ENCODE results near the gene IARS1.

The IARS1 gene

DNA sequence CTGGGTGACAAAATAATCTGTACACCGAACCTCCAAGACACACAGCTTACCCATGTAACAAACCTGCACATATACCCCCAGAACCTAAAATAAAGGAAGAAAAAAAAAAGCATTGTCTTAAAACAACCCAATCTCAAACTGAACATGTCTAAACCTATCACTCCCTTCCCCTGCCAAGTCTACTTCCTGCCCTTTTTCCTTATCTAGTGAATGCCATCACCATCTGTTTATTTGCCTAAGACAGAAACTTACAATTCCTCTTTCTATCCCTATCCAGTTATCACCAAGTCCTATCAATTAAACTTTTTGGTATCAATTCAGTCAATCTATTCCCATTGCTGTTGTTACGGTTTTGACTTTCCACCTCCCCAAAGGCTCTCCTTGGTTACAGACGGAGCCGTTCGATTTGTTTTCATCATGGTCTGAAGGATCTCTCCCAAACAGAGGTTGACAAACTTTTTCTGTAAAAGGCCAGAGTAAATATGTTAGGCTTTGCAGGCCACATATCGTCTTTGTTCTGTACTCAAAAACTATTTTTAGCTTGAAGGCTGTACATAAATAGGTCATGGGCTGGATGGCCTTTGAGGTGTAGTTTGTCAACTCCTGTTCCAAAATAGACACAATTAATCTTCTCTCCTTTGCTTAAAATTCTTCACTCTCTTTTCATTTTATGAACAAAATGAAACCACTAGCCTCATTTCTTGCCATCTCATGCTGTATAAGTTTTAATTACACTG, 19.6 kb upstream of the IARS1 start:
- TF ChIP-seq ZNF274 (IDR thresholded peaks at IDR 0.05; ENCODE audit: low read depth, low read length) (no peak), YY1 (IDR thresholded peaks at IDR 0.05; ENCODE audit: insufficient read depth, insufficient read length) (no peak), SUZ12 (IDR thresholded peaks at IDR 0.05; ENCODE audit: extremely low read depth, insufficient read depth, insufficient read length) (no peak)
- Histone ChIP-seq H3K9ac (ENCODE audit: insufficient read length, low read depth) (no peak overlapping the region), H3K36me3 (ENCODE audit: insufficient read depth, insufficient read length, low read length) (peaks cover 83% of the 10 kb centered on the region), H3K4me1 (ENCODE audit: insufficient read depth, insufficient read length) (no peaks in the 10 kb centered on the region), H3K9me3 (ENCODE audit: insufficient read depth, low read length) (no peaks in the 10 kb centered on the region), H3K4me3 (ENCODE audit: insufficient read length, low read depth) (no peak overlapping the region), H3K27me3 (ENCODE audit: insufficient read depth, insufficient read length) (no peaks in the 10 kb centered on the region)
- no peak for DNase-seq (ENCODE audit: low read depth, low spot score)

- H3K4me3 ChIP-seq (ENCODE audit: insufficient read length, low read depth): no peak overlapping the region
- TF ChIP-seq ZNF274 (IDR thresholded peaks at IDR 0.05; ENCODE audit: low read depth, low read length) (no peak), SUZ12 (IDR thresholded peaks at IDR 0.05; ENCODE audit: extremely low read depth, insufficient read depth, insufficient read length) (no peak), YY1 (IDR thresholded peaks at IDR 0.05; ENCODE audit: insufficient read depth, insufficient read length) (no peak)
- H3K9me3 ChIP-seq (ENCODE audit: insufficient read depth, low read length): no peaks in the 10 kb centered on the region
- H3K9ac ChIP-seq (ENCODE audit: insufficient read length, low read depth): no peak overlapping the region
- H3K27me3 ChIP-seq (ENCODE audit: insufficient read depth, insufficient read length): no peaks in the 10 kb centered on the region
- no peaks in the 10 kb centered on the region for H3K4me1 ChIP-seq (ENCODE audit: insufficient read depth, insufficient read length)
- no peak for DNase-seq (ENCODE audit: low read depth, low spot score)
- peaks cover 84% of the 10 kb centered on the region for H3K36me3 ChIP-seq (ENCODE audit: insufficient read depth, insufficient read length, low read length)
These were observed 17.1 kb upstream of the IARS1 start for GRCh38 chr9:92310562-92310961.

DNA sequence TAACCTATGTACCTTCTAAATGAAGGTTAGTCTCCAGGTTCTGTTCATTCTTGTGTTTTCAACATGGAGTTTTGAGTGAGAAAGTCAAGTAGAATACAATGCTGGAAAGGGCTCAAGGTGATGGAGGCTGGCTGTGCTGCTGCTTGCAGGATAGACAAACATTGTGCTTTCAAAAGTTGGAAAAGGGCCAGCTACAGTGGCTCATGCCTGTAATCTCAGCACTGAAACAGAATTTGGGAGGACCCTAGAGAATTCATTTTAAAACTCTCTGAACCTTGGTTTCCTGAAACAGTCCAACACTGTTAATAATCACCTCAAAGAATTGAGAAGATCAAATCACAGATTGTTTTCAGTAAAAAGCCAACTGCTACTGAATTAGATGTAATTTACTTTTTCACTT, 15.4 kb upstream of the IARS1 start:
- Histone ChIP-seq H3K4me1 (ENCODE audit: insufficient read depth, insufficient read length) (no peaks in the 10 kb centered on the region), H3K4me3 (ENCODE audit: insufficient read length, low read depth) (no peak overlapping the region), H3K27me3 (ENCODE audit: insufficient read depth, insufficient read length) (no peaks in the 10 kb centered on the region), H3K9ac (ENCODE audit: insufficient read length, low read depth) (no peak overlapping the region), H3K9me3 (ENCODE audit: insufficient read depth, low read length) (no peaks in the 10 kb centered on the region), H3K36me3 (ENCODE audit: insufficient read depth, insufficient read length, low read length) (peaks cover 86% of the 10 kb centered on the region)
- no peak for DNase-seq (ENCODE audit: low read depth, low spot score)
- TF ChIP-seq SUZ12 (IDR thresholded peaks at IDR 0.05; ENCODE audit: extremely low read depth, insufficient read depth, insufficient read length): no peak
- TF ChIP-seq YY1 (IDR thresholded peaks at IDR 0.05; ENCODE audit: insufficient read depth, insufficient read length): no peak
- TF ChIP-seq ZNF274 (IDR thresholded peaks at IDR 0.05; ENCODE audit: low read depth, low read length): no peak

DNA sequence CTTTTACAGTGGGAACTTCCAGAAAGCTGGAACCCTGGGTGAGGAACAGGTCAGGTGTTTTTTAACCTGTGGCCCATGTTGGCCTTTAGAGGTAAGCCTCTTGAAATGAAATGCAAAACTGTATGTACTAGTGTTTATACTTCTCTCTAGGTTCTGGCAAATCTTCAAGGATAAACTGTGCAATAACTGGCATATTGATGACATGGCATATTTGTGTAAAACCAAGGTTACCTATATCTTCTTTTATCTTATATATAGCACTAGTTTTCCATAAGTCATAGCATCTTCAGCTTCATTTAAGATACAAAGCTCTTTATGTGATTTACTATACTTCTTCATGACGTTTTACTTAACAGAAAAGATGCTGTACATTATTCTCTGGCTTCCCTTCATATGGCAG, 7.4 kb upstream of the IARS1 start:
- Histone ChIP-seq H3K36me3 (ENCODE audit: insufficient read depth, insufficient read length, low read length) (peaks cover 100% of the 10 kb centered on the region), H3K9me3 (ENCODE audit: insufficient read depth, low read length) (no peaks in the 10 kb centered on the region), H3K9ac (ENCODE audit: insufficient read length, low read depth) (no peak overlapping the region), H3K4me1 (ENCODE audit: insufficient read depth, insufficient read length) (no peaks in the 10 kb centered on the region), H3K27me3 (ENCODE audit: insufficient read depth, insufficient read length) (no peaks in the 10 kb centered on the region), H3K4me3 (ENCODE audit: insufficient read length, low read depth) (no peak overlapping the region)
- TF ChIP-seq ZNF274 (IDR thresholded peaks at IDR 0.05; ENCODE audit: low read depth, low read length): no peak
- no peak for TF ChIP-seq SUZ12 (IDR thresholded peaks at IDR 0.05; ENCODE audit: extremely low read depth, insufficient read depth, insufficient read length)
- TF ChIP-seq YY1 (IDR thresholded peaks at IDR 0.05; ENCODE audit: insufficient read depth, insufficient read length): no peak
- no peak for DNase-seq (ENCODE audit: low read depth, low spot score)

DNA sequence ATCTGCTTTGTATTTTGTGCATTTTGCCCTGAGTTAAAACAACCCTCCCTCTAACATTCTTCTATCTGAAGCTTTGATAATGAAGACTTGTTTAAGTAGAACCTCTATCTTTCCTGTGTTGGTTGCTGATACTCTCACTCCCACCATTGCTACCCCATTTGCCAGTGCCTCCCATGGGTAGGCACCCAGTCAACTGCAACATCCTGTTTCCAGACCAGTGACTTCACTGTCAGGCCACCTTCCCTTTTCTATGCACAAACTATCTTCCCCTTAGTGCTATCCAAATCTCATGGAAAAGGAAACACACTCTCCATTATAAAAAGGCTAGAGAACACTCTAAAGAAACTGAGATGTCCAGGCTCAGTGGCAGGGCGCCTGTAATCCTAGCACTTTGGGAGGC, 5.6 kb upstream of the IARS1 start:
- no peak for TF ChIP-seq SUZ12 (IDR thresholded peaks at IDR 0.05; ENCODE audit: extremely low read depth, insufficient read depth, insufficient read length)
- TF ChIP-seq YY1 (IDR thresholded peaks at IDR 0.05; ENCODE audit: insufficient read depth, insufficient read length): no peak
- TF ChIP-seq ZNF274 (IDR thresholded peaks at IDR 0.05; ENCODE audit: low read depth, low read length): no peak
- DNase-seq (ENCODE audit: low read depth, low spot score): no peak
- Histone ChIP-seq H3K27me3 (ENCODE audit: insufficient read depth, insufficient read length) (no peaks in the 10 kb centered on the region), H3K4me1 (ENCODE audit: insufficient read depth, insufficient read length) (no peaks in the 10 kb centered on the region), H3K4me3 (ENCODE audit: insufficient read length, low read depth) (no peak overlapping the region), H3K9ac (ENCODE audit: insufficient read length, low read depth) (no peak overlapping the region), H3K36me3 (ENCODE audit: insufficient read depth, insufficient read length, low read length) (peaks cover 84% of the 10 kb centered on the region), H3K9me3 (ENCODE audit: insufficient read depth, low read length) (no peaks in the 10 kb centered on the region)

GRCh38 chr9:92298036-92298435, 4.5 kb upstream of the IARS1 start:
- no peak overlapping the region for H3K9ac ChIP-seq (ENCODE audit: insufficient read length, low read depth)

DNA sequence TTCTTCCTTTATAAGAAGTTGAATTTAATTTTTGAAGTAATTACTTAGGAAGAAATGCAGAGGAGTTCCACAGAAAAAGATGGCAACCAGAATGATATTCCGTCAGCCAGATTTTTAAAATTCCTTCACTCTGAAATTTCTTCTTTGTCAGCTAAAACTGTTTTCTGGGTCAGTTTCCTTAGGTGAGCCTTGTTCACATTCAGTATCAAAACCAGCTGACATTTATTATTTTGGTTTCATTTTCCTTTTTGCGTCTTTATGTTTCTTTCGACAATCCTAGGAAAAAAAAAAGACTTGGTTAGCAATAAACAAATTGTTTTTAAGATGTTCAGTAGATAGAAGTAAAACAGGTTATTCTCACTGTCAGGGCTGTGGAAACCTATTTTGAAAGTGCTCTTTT, 4.1 kb upstream of the IARS1 start:
- Histone ChIP-seq H3K9ac (ENCODE audit: insufficient read length, low read depth) (no peak overlapping the region), H3K36me3 (ENCODE audit: insufficient read depth, insufficient read length, low read length) (peaks cover 69% of the 10 kb centered on the region), H3K4me1 (ENCODE audit: insufficient read depth, insufficient read length) (no peaks in the 10 kb centered on the region), H3K4me3 (ENCODE audit: insufficient read length, low read depth) (no peak overlapping the region), H3K27me3 (ENCODE audit: insufficient read depth, insufficient read length) (no peaks in the 10 kb centered on the region), H3K9me3 (ENCODE audit: insufficient read depth, low read length) (no peaks in the 10 kb centered on the region)
- DNase-seq (ENCODE audit: low read depth, low spot score): no peak
- TF ChIP-seq YY1 (IDR thresholded peaks at IDR 0.05; ENCODE audit: insufficient read depth, insufficient read length) (no peak), ZNF274 (IDR thresholded peaks at IDR 0.05; ENCODE audit: low read depth, low read length) (no peak), SUZ12 (IDR thresholded peaks at IDR 0.05; ENCODE audit: extremely low read depth, insufficient read depth, insufficient read length) (no peak)

More at GRCh38 chr9:92298036-92298435, 4.5 kb upstream of the IARS1 start:
- no peaks in the 10 kb centered on the region for H3K27me3 ChIP-seq (ENCODE audit: insufficient read depth, insufficient read length)
- peaks cover 74% of the 10 kb centered on the region for H3K36me3 ChIP-seq (ENCODE audit: insufficient read depth, insufficient read length, low read length)
- no peak overlapping the region for H3K4me3 ChIP-seq (ENCODE audit: insufficient read length, low read depth)
- H3K4me1 ChIP-seq (ENCODE audit: insufficient read depth, insufficient read length): no peaks in the 10 kb centered on the region
- no peaks in the 10 kb centered on the region for H3K9me3 ChIP-seq (ENCODE audit: insufficient read depth, low read length)
- TF ChIP-seq YY1 (IDR thresholded peaks at IDR 0.05; ENCODE audit: insufficient read depth, insufficient read length) (no peak), SUZ12 (IDR thresholded peaks at IDR 0.05; ENCODE audit: extremely low read depth, insufficient read depth, insufficient read length) (no peak), ZNF274 (IDR thresholded peaks at IDR 0.05; ENCODE audit: low read depth, low read length) (no peak)
- no peak for DNase-seq (ENCODE audit: low read depth, low spot score)
